H1 (cell line): ENCODE data around the gene RAB40B.

ENCODE experiments used
- GABPA ChIP-seq: IDR thresholded peaks from 2 replicates; pipeline ENCODE4 v1.6.1; 2011; ENCODE audit warnings: mild to moderate bottlenecking, low read length, moderate library complexity, borderline replicate concordance; ENCODE audit not compliant: insufficient read depth
- MAFK ChIP-seq: IDR thresholded peaks from 2 replicates; pipeline ENCODE4 v1.6.1; 2012; ENCODE audit warnings: low read depth, mild to moderate bottlenecking, improper control_type of control experiment, low read length
- TCF12 ChIP-seq: IDR thresholded peaks from 2 replicates; pipeline ENCODE4 v1.6.1; 2011; ENCODE audit warnings: low read depth, mild to moderate bottlenecking, low read length
- TF ChIP-seq, protein P1 (sequence below), 3 experiments: IDR thresholded peaks; 1 replicate in 2 of 3; 2 replicates in 1 of 3; pipeline versions ENCODE4 v1.5.1 to v1.6.1; 2011; ENCODE audit warnings: low read length in 3 of 3, mild to moderate bottlenecking in 3 of 3, inconsistent platforms in 2 of 3, low read depth in 1 of 3, moderate library complexity in 1 of 3; ENCODE audit not compliant: insufficient read depth in 1 of 3; ENCODE audit errors: control extremely low read depth in 1 of 3
- TF ChIP-seq, protein P2 (sequence below): fragments of 300-600 bp; sonication (generic); IDR thresholded peaks from 2 replicates; pipeline ENCODE4 v1.7.1; 2012; ENCODE audit warnings: low read length, moderate library complexity, mild to moderate bottlenecking, inconsistent platforms; ENCODE audit not compliant: insufficient replicate concordance

DNA sequence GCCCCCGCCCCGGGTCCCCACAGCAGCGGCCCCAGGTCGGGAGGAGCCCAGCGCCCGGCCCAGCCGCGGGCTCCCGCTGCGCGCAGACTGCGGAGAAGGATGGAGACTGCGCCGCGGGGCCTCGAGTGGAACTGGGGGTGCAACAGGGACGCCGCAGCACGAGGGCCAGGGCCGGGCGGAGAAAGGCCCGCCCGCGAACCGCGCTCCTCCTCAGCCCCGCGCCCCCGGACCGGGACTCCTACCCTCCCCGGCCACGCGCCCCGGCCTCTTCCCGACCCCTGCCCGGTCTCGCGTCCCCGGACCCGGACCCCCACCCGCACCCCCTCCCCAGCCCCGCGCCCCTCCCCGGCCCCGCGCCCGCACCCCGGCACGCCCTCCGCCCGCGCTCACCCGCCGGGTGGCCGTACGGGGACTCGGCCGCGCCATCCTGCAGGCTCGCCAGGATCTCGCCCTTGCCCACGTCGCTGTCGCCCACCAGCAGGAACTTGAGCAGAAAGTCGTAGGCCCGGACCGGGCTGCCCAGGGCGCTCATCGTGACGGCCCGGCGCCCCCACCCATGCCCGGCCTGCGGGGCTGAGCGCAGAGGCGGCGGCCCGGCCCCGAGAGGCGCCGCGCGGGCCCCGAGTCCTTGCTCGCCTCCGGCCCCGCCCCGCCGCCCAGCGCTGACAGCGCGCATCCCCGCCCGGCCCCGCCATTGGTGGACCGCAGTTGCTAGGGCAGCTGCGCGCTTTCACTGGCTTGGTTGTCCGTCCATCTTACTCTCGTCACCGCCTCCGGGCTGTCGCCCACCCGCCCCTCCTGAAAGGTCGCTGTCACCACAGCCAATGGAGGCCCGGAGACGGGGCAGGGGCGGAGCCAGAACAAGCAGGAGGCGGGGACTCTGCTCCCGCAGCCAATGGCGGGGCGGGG, at the start of gene RAB40B:
- TF ChIP-seq TCF12 (no peak), GABPA (no peak), MAFK (no peak)
- TF ChIP-seq, protein P1, sequence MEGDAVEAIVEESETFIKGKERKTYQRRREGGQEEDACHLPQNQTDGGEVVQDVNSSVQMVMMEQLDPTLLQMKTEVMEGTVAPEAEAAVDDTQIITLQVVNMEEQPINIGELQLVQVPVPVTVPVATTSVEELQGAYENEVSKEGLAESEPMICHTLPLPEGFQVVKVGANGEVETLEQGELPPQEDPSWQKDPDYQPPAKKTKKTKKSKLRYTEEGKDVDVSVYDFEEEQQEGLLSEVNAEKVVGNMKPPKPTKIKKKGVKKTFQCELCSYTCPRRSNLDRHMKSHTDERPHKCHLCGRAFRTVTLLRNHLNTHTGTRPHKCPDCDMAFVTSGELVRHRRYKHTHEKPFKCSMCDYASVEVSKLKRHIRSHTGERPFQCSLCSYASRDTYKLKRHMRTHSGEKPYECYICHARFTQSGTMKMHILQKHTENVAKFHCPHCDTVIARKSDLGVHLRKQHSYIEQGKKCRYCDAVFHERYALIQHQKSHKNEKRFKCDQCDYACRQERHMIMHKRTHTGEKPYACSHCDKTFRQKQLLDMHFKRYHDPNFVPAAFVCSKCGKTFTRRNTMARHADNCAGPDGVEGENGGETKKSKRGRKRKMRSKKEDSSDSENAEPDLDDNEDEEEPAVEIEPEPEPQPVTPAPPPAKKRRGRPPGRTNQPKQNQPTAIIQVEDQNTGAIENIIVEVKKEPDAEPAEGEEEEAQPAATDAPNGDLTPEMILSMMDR (IDR thresholded peaks at IDR 0.05; ENCODE audit: control extremely low read depth in 1 of 3, insufficient read depth in 1 of 3, low read depth in 1 of 3, low read length in 3 of 3): no peak
- TF ChIP-seq, protein P2, sequence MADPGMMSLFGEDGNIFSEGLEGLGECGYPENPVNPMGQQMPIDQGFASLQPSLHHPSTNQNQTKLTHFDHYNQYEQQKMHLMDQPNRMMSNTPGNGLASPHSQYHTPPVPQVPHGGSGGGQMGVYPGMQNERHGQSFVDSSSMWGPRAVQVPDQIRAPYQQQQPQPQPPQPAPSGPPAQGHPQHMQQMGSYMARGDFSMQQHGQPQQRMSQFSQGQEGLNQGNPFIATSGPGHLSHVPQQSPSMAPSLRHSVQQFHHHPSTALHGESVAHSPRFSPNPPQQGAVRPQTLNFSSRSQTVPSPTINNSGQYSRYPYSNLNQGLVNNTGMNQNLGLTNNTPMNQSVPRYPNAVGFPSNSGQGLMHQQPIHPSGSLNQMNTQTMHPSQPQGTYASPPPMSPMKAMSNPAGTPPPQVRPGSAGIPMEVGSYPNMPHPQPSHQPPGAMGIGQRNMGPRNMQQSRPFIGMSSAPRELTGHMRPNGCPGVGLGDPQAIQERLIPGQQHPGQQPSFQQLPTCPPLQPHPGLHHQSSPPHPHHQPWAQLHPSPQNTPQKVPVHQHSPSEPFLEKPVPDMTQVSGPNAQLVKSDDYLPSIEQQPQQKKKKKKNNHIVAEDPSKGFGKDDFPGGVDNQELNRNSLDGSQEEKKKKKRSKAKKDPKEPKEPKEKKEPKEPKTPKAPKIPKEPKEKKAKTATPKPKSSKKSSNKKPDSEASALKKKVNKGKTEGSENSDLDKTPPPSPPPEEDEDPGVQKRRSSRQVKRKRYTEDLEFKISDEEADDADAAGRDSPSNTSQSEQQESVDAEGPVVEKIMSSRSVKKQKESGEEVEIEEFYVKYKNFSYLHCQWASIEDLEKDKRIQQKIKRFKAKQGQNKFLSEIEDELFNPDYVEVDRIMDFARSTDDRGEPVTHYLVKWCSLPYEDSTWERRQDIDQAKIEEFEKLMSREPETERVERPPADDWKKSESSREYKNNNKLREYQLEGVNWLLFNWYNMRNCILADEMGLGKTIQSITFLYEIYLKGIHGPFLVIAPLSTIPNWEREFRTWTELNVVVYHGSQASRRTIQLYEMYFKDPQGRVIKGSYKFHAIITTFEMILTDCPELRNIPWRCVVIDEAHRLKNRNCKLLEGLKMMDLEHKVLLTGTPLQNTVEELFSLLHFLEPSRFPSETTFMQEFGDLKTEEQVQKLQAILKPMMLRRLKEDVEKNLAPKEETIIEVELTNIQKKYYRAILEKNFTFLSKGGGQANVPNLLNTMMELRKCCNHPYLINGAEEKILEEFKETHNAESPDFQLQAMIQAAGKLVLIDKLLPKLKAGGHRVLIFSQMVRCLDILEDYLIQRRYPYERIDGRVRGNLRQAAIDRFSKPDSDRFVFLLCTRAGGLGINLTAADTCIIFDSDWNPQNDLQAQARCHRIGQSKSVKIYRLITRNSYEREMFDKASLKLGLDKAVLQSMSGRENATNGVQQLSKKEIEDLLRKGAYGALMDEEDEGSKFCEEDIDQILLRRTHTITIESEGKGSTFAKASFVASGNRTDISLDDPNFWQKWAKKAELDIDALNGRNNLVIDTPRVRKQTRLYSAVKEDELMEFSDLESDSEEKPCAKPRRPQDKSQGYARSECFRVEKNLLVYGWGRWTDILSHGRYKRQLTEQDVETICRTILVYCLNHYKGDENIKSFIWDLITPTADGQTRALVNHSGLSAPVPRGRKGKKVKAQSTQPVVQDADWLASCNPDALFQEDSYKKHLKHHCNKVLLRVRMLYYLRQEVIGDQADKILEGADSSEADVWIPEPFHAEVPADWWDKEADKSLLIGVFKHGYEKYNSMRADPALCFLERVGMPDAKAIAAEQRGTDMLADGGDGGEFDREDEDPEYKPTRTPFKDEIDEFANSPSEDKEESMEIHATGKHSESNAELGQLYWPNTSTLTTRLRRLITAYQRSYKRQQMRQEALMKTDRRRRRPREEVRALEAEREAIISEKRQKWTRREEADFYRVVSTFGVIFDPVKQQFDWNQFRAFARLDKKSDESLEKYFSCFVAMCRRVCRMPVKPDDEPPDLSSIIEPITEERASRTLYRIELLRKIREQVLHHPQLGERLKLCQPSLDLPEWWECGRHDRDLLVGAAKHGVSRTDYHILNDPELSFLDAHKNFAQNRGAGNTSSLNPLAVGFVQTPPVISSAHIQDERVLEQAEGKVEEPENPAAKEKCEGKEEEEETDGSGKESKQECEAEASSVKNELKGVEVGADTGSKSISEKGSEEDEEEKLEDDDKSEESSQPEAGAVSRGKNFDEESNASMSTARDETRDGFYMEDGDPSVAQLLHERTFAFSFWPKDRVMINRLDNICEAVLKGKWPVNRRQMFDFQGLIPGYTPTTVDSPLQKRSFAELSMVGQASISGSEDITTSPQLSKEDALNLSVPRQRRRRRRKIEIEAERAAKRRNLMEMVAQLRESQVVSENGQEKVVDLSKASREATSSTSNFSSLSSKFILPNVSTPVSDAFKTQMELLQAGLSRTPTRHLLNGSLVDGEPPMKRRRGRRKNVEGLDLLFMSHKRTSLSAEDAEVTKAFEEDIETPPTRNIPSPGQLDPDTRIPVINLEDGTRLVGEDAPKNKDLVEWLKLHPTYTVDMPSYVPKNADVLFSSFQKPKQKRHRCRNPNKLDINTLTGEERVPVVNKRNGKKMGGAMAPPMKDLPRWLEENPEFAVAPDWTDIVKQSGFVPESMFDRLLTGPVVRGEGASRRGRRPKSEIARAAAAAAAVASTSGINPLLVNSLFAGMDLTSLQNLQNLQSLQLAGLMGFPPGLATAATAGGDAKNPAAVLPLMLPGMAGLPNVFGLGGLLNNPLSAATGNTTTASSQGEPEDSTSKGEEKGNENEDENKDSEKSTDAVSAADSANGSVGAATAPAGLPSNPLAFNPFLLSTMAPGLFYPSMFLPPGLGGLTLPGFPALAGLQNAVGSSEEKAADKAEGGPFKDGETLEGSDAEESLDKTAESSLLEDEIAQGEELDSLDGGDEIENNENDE: no peak
